GM10266 (cell line): ENCODE data around the gene DBNL.

ENCODE experiments used
- DNase-seq: peaks from one replicate; pipeline ENCODE4 v3.0.0; 2012; ENCODE audit errors: extremely low spot score
- CTCF ChIP-seq: IDR thresholded peaks from 2 replicates; pipeline ENCODE4 v1.5.1; 2012; ENCODE audit warnings: mild to moderate bottlenecking, low read depth; ENCODE audit not compliant: control insufficient read depth, insufficient read depth; ENCODE audit errors: missing control alignments

DBNL gene

GRCh38 chr7:44078521-44078920 is 34.0 kb downstream of the DBNL start:
- DNase-seq = no peak
- TF ChIP-seq CTCF = no peak

GRCh38 chr7:44079331-44080021 is 35.0 kb downstream of the DBNL start:
- DNase-seq = no peak
- TF ChIP-seq CTCF = no peak

GRCh38 chr7:44080118-44080517 is 35.6 kb downstream of the DBNL start:
- TF ChIP-seq CTCF = no peak

GRCh38 chr7:44080686-44081265 is 36.3 kb downstream of the DBNL start:
- TF ChIP-seq CTCF = no peak
- no peak for DNase-seq

More at GRCh38 chr7:44080118-44080517, 35.6 kb downstream of the DBNL start:
- DNase-seq = no peak

- TF ChIP-seq CTCF = peak; percentile 9
- DNase-seq = peak; percentile 66
These were observed 36.8 kb downstream of the DBNL start for GRCh38 chr7:44081266-44081748.

- peak; percentile 98 for DNase-seq
These were observed 38.2 kb downstream of the DBNL start for GRCh38 chr7:44082541-44083207.

More at GRCh38 chr7:44082541-44083207, 38.2 kb downstream of the DBNL start:
- no peak for TF ChIP-seq CTCF
